Measurements from ENCODE around the gene CLSTN3. TPM values are rescaled to one million over a fixed set of nuclear protein-coding genes. Genes with fewer than 3 reads are reported as not detected.

CLSTN3 gene
- polyA plus RNA-seq, 2 of the 4 experiments (the other 2 are of a cell fraction): 17.4 to 24.9 TPM

DNA sequence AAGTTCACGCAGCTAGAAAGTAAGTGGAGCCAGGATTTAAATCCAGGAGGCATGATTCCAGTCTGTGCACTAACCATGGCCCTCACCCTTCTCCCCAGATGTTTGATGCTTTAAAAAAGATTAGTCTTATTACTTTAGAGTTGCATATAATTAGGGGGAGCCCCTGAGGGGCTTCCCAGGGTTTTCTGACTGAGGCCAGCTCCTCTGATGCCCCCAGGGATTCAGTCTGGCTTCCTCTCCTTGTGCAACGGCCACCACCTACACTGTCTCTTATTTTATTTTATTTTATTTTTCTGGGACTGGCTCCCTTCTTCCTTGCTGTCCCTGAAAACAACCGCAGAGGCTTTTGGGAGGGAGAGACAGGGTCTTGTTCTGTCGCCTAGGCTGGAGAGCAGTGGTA is 22.6 kb downstream of the CLSTN3 start:
- ChIA-PET POLR2A (no interaction called here), CTCF (interaction anchor here (0.6 to 4.5 kb wide), 6 partner anchors 8 to 578 kb away, joined by 3 to 71 read pairs (median 4); no protein-coding TSS in a partner anchor)
- Histone ChIP-seq H3K4me2 (no peak overlapping the region), H3K4me1 (no peaks in the 10 kb centered on the region), H3K4me3 (no peak overlapping the region), H3K9me3 (no peaks in the 10 kb centered on the region), H3K27ac (no peak overlapping the region)
- 80% methylated on average over 4 of the region's 4 CpGs for WGBS (ENCODE audit: missing lambda C conversion rate)
- TF ChIP-seq EHF (CRISPR knock-in tag; IDR thresholded peaks at IDR 0.05) (no peak), RAD21 (conservative IDR thresholded peaks at IDR 0.05 in 1 of 2, IDR thresholded peaks at IDR 0.05 in 1 of 2) (no peak), ZNF302 (CRISPR knock-in tag; IDR thresholded peaks at IDR 0.05) (no peak), SMC3 (IDR thresholded peaks at IDR 0.05) (no peak), NR3C1 (IDR thresholded peaks at IDR 0.05) (no peak), EHMT2 (IDR thresholded peaks at IDR 0.05; ENCODE audit: low read depth) (no peak), HEYL (CRISPR knock-in tag; IDR thresholded peaks at IDR 0.05) (no peak), CEBPB (IDR thresholded peaks at IDR 0.05) (no peak), TP53 (CRISPR knock-in tag; IDR thresholded peaks at IDR 0.05) (no peak)
- TF ChIP-seq, protein P1, sequence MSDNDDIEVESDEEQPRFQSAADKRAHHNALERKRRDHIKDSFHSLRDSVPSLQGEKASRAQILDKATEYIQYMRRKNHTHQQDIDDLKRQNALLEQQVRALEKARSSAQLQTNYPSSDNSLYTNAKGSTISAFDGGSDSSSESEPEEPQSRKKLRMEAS (IDR thresholded peaks at IDR 0.05): no peak
- TF ChIP-seq, protein P2, sequence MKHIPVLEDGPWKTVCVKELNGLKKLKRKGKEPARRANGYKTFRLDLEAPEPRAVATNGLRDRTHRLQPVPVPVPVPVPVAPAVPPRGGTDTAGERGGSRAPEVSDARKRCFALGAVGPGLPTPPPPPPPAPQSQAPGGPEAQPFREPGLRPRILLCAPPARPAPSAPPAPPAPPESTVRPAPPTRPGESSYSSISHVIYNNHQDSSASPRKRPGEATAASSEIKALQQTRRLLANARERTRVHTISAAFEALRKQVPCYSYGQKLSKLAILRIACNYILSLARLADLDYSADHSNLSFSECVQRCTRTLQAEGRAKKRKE (CRISPR knock-in tag; IDR thresholded peaks at IDR 0.05; ENCODE audit: low read depth): no peak
- ATAC-seq: no peak
- FAIRE-seq: no peak
- no peak for DNase-seq (ENCODE audit: low read depth in 1 of 2, low spot score in 1 of 2)

DNA sequence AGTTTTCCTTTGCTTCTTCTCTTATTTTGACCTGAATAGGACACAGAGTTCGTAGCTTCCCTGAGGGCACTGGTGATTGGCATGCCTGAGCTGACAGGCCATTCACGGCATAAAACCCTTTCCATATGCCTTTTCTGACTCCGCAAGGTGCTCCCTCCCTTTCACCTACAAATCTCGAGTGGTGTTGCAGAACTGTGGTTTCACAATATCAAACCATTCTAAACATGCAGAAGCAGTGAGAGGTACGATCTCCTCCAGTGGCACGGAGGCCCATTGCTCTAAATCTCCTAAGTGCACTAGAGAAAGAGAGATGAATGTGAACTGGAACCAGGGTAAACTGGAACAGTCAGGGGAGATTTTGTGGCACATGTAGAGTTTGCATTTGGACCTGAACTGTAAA is 23.9 kb downstream of the CLSTN3 start:
- ATAC-seq (no peak), DNase-seq (ENCODE audit: low read depth in 1 of 2, low spot score in 1 of 2) (no peak), FAIRE-seq (no peak)
- TF ChIP-seq CBX2 (IDR thresholded peaks at IDR 0.05; ENCODE audit: borderline replicate concordance, low read depth) (no peak), EP300 (IDR thresholded peaks at IDR 0.05) (no peak), RCOR1 (IDR thresholded peaks at IDR 0.05; ENCODE audit: low read depth, low read length) (no peak), ZC3H11A (IDR thresholded peaks at IDR 0.05) (no peak), RARB (CRISPR knock-in tag; IDR thresholded peaks at IDR 0.05) (no peak), RFX5 (IDR thresholded peaks at IDR 0.05) (no peak), FOSL2 (IDR thresholded peaks at IDR 0.05) (no peak), FOSL2 (CRISPR knock-in tag; IDR thresholded peaks at IDR 0.05) (no peak), FOXS1 (CRISPR knock-in tag; IDR thresholded peaks at IDR 0.05) (no peak), JUNB (IDR thresholded peaks at IDR 0.05) (no peak), EHF (CRISPR knock-in tag; IDR thresholded peaks at IDR 0.05) (no peak), ZFP36 (IDR thresholded peaks at IDR 0.05; ENCODE audit: borderline replicate concordance, partially characterized antibody) (no peak), EHMT2 (IDR thresholded peaks at IDR 0.05; ENCODE audit: low read depth) (no peak)
- TF ChIP-seq, protein P3, sequence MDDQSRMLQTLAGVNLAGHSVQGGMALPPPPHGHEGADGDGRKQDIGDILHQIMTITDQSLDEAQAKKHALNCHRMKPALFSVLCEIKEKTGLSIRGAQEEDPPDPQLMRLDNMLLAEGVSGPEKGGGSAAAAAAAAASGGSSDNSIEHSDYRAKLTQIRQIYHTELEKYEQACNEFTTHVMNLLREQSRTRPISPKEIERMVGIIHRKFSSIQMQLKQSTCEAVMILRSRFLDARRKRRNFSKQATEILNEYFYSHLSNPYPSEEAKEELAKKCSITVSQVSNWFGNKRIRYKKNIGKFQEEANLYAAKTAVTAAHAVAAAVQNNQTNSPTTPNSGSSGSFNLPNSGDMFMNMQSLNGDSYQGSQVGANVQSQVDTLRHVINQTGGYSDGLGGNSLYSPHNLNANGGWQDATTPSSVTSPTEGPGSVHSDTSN (IDR thresholded peaks at IDR 0.05): no peak
- TF ChIP-seq, protein P4, sequence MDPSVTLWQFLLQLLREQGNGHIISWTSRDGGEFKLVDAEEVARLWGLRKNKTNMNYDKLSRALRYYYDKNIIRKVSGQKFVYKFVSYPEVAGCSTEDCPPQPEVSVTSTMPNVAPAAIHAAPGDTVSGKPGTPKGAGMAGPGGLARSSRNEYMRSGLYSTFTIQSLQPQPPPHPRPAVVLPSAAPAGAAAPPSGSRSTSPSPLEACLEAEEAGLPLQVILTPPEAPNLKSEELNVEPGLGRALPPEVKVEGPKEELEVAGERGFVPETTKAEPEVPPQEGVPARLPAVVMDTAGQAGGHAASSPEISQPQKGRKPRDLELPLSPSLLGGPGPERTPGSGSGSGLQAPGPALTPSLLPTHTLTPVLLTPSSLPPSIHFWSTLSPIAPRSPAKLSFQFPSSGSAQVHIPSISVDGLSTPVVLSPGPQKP (IDR thresholded peaks at IDR 0.05; ENCODE audit: low read depth, low read length): no peak
- TF ChIP-seq, protein P5, sequence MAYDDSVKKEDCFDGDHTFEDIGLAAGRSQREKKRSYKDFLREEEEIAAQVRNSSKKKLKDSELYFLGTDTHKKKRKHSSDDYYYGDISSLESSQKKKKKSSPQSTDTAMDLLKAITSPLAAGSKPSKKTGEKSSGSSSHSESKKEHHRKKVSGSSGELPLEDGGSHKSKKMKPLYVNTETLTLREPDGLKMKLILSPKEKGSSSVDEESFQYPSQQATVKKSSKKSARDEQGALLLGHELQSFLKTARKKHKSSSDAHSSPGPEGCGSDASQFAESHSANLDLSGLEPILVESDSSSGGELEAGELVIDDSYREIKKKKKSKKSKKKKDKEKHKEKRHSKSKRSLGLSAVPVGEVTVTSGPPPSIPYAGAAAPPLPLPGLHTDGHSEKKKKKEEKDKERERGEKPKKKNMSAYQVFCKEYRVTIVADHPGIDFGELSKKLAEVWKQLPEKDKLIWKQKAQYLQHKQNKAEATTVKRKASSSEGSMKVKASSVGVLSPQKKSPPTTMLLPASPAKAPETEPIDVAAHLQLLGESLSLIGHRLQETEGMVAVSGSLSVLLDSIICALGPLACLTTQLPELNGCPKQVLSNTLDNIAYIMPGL (CRISPR knock-in tag; IDR thresholded peaks at IDR 0.05; ENCODE audit: borderline replicate concordance): no peak
- TF ChIP-seq, protein P6, sequence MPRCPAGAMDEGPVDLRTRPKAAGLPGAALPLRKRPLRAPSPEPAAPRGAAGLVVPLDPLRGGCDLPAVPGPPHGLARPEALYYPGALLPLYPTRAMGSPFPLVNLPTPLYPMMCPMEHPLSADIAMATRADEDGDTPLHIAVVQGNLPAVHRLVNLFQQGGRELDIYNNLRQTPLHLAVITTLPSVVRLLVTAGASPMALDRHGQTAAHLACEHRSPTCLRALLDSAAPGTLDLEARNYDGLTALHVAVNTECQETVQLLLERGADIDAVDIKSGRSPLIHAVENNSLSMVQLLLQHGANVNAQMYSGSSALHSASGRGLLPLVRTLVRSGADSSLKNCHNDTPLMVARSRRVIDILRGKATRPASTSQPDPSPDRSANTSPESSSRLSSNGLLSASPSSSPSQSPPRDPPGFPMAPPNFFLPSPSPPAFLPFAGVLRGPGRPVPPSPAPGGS (IDR thresholded peaks at IDR 0.05): no peak
- 79% methylated on average over 6 of the region's 6 CpGs for WGBS (ENCODE audit: missing lambda C conversion rate)
- Histone ChIP-seq H3K27ac (no peak overlapping the region), H3K4me3 (no peak overlapping the region), H3K4me2 (no peak overlapping the region), H3K9me3 (no peaks in the 10 kb centered on the region), H3K4me1 (no peaks in the 10 kb centered on the region)
- ChIA-PET POLR2A (no interaction called here), CTCF (interaction anchor here (1.0 to 4.5 kb wide), 5 partner anchors 10 to 100 kb away, joined by 3 to 71 read pairs (median 4); partner anchors contain the start of gene C1RL)
